Heart left ventricle (tissue), 16 donors: ENCODE results near the gene ABHD16A. TPM values are rescaled to one million over a fixed set of nuclear protein-coding genes. Genes with fewer than 3 reads are reported as not detected.

Source experiments
- ATAC-seq, 4 donors: fragments of 200-7000 bp; cut with Tn5 transposase; one replicate each; pipeline ENCODE4 v1.9.1; 2020 to 2022; ENCODE audit warnings: moderate library complexity in 4 of 4, mild to moderate bottlenecking in 3 of 4, moderate number of reproducible peaks in 1 of 4
- DNase-seq, 5 donors: peaks; one replicate each; pipeline ENCODE4 v3.0.0-alpha.2; 2020
- H3K27ac ChIP-seq, 12 donors: fragments of 200-600 bp; sonication (generic) in 4 of 12; one replicate each; pipeline versions ENCODE4 v1.5.0 to v1.8.0; 2016 to 2022; ENCODE audit warnings: mild to moderate bottlenecking in 2 of 12
- H3K27me3 ChIP-seq, 9 donors: fragments of 200-600 bp; sonication (generic) in 2 of 9; one replicate each; pipeline versions ENCODE4 v1.5.1 to v1.8.0; 2016 to 2022; ENCODE audit warnings: mild to moderate bottlenecking in 3 of 9
- H3K36me3 ChIP-seq, 9 donors: fragments of 200-600 bp; sonication (generic) in 2 of 9; one replicate each; pipeline versions ENCODE4 v1.5.0 to v1.8.0; 2018 to 2022; ENCODE audit warnings: mild to moderate bottlenecking in 2 of 9
- H3K4me1 ChIP-seq, 12 donors: fragments of 200-600 bp; sonication (generic) in 4 of 12; one replicate each; pipeline versions ENCODE4 v1.5.0 to v1.8.0; 2016 to 2022; ENCODE audit warnings: mild to moderate bottlenecking in 3 of 12
- H3K4me3 ChIP-seq, 12 donors: fragments of 200-600 bp; sonication (generic) in 4 of 12; one replicate each; pipeline versions ENCODE4 v1.5.0 to v1.8.0; 2017 to 2022; ENCODE audit warnings: mild to moderate bottlenecking in 9 of 12, moderate library complexity in 4 of 12
- H3K9me3 ChIP-seq, 12 donors: fragments of 200-600 bp; sonication (generic) in 4 of 12; one replicate each; pipeline versions ENCODE4 v1.5.0 to v1.8.0; 2016 to 2022; ENCODE audit warnings: mild to moderate bottlenecking in 1 of 12
- POLR2A ChIP-seq, 2 donors: fragments of 450-650 bp; IDR thresholded peaks; one replicate each; pipeline ENCODE4 v1.6.1; 2017; ENCODE audit warnings: antibody characterized with exemption in 2 of 2, mild to moderate bottlenecking in 2 of 2, moderate library complexity in 2 of 2
- WGBS, 4 donors: extraction: QIAGEN DNeasy Blood & Tissue Kit in 2 of 4; methylation state at CpG; one replicate each; pipeline versions ENCODE4 v1.1.5 to v1.1.7; 2013 to 2018; 5-methylcytosine and 5-hydroxymethylcytosine counted together
- intact Hi-C, 10 donors: fragments of 100-400 bp; cut with DNase I; formaldehyde crosslinking; loops; one replicate each; pipeline versions ENCODE4 v1.11.1 to v1.14.2; 2022
- microRNA-seq, 4 donors: library from miRNA; unstranded; fragments of <30 nt; microRNA quantifications; one replicate each; pipeline versions ENCODE4 to v1.2.0, GENCODE V29; 2017 to 2020
- polyA plus RNA-seq, 2 donors: library from polyadenylated mRNA; stranded (reverse); fragments of 200-250 nt; gene quantifications; one replicate each; pipeline ENCODE4 v1.2.3, GENCODE V29; 2013
- total RNA-seq, 9 donors: library from RNA; depleted of rRNA in 2 of 9; stranded (reverse); fragments of >200 nt in 2 of 9; fragmentation: NEBNext Ultra II Directional in 3 of 9; extraction: Animal tissue kit (Norgen Biotek cat#: 25700) in 3 of 9; gene quantifications; one replicate each; pipeline versions ENCODE4 v1.1.0 to v1.2.4, GENCODE V29; 2016 to 2023
- TF ChIP-seq, protein P1 (sequence below), 12 donors: fragments of 200-600 bp; sonication (generic) in 4 of 12; IDR thresholded peaks; one replicate each; pipeline versions ENCODE4 v1.5.0 to v1.8.0; 2018 to 2022; ENCODE audit warnings: antibody characterized with exemption in 12 of 12, mild to moderate bottlenecking in 5 of 12
- donor health status: ischemic (EF 13 %, LVEDD 7.1; RV severe dilation, severe dysfunction).
- donor health status: healthy with polysubstance abuse.
- donor health status: DM: no; HTN: yes; CAD: no.
- donor health status: DM: no; HTN: no; CAD: no.
- donor health status: ischemic (EF 25% LVEDD 6.9; RV normal size, moderate dysfunction).
- donor health status: ischemic (EF 25% LVEDD 5.7; RV mildly dilated, moderate dysfunction).
- donor health status: healthy.
- donor health status: DM: yes; HTN: yes; CAD: no.
- donor health status: ischemic (EF 35%, LVEDD 5.7; RV mildly dilated, moderate dysfunction).
- donor health status: nonischemic (EF 11% LVEDD 7.7; RV severe dilation, severe dysfunction).
- donor health status: DM: yes; HTN: yes; CAD: no.
- donor health status: PGD.
- donor health status: ischemic (EF 29% LVEDD 5.4; RV normal size, mild dysfunction).
- donor health status: nonischemic (EF 23%, LVEDD 6.1; RV moderate dilation, normal function).

Gene ABHD16A
- total and polyA plus RNA-seq, 11 donors: 16.5 to 54.7 (median 27.4) TPM

DNA sequence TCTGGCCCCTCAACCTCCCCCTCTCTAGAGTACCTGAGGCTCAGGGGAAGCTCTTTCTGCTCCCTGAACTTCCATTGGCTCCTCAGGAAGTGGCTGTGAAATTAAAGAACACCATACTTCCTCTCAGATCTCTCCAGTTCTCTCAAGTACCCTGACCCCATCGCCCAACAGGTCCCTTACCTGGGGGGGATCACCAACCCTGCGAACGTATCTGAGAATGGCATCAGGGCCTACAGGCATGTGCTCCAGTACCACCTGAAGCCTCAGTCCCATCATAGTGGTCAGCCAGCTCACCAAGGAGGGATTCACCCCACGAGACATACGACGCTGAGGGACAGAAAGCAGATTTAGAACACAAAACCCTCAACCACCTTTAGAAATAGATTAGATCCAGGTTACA, 62.5 kb downstream of the ABHD16A start:
- Histone ChIP-seq H3K36me3 (peaks cover 4 to 100% (median 100%) of the 10 kb centered on the region in 9 donors), H3K27me3 (no peaks in the 10 kb centered on the region), H3K4me3 (no peak overlapping the region), H3K9me3 (no peaks in the 10 kb centered on the region), H3K4me1 (no peaks in the 10 kb centered on the region), H3K27ac (no peak overlapping the region)
- intact Hi-C loops: no loop called here
- no peak for ATAC-seq
- WGBS, 4 donors: 95 to 99% (median 98%) methylated on average over 6 of the region's 6 CpGs
- no peak for DNase-seq
- TF ChIP-seq, protein P1, sequence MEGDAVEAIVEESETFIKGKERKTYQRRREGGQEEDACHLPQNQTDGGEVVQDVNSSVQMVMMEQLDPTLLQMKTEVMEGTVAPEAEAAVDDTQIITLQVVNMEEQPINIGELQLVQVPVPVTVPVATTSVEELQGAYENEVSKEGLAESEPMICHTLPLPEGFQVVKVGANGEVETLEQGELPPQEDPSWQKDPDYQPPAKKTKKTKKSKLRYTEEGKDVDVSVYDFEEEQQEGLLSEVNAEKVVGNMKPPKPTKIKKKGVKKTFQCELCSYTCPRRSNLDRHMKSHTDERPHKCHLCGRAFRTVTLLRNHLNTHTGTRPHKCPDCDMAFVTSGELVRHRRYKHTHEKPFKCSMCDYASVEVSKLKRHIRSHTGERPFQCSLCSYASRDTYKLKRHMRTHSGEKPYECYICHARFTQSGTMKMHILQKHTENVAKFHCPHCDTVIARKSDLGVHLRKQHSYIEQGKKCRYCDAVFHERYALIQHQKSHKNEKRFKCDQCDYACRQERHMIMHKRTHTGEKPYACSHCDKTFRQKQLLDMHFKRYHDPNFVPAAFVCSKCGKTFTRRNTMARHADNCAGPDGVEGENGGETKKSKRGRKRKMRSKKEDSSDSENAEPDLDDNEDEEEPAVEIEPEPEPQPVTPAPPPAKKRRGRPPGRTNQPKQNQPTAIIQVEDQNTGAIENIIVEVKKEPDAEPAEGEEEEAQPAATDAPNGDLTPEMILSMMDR (IDR thresholded peaks at IDR 0.05): no peak
- TF ChIP-seq POLR2A (IDR thresholded peaks at IDR 0.05): no peak

DNA sequence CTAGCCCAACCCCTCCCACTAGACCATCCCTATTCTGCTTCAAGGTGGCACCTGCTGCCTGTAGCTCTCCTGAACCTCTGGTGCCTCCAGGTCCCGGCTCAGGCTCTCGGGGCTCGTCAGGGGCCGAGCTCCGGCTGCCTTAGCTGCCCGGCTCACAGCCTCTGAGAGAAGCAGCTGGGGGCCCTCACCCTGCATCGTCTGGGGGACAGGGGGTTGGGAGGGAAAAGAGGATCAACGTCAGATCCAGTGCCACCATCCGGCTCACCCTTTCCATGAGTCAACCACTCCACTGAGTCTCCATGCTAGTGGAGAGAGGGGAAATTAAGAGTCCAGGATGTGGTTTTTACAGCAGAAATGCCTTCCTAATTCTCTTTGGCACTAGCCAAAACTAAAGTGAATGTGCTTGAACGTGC, 63.7 kb downstream of the ABHD16A start:
- TF ChIP-seq, protein P1 (IDR thresholded peaks at IDR 0.05): no peak
- no peak for TF ChIP-seq POLR2A (IDR thresholded peaks at IDR 0.05)
- intact Hi-C loops: no loop called here
- ATAC-seq (no peak), DNase-seq (no peak)
- H3K27ac ChIP-seq: no peak overlapping the region
- peaks cover 7 to 100% (median 100%) of the 10 kb centered on the region in 9 donors for H3K36me3 ChIP-seq
- H3K4me3 ChIP-seq: no peak overlapping the region
- H3K4me1 ChIP-seq: no peaks in the 10 kb centered on the region
- no peaks in the 10 kb centered on the region for H3K27me3 ChIP-seq
- WGBS, 4 donors: 80 to 89% (median 84%) methylated on average over 2 to 10 of the region's 10 CpGs
- no peaks in the 10 kb centered on the region for H3K9me3 ChIP-seq

- WGBS, 4 donors: 78 to 88% (median 83%) methylated on average over 9 of the region's 9 CpGs
- intact Hi-C loops: no loop called here
- Histone ChIP-seq H3K9me3 (no peaks in the 10 kb centered on the region), H3K4me3 (no peak overlapping the region), H3K27me3 (no peaks in the 10 kb centered on the region), H3K4me1 (no peaks in the 10 kb centered on the region), H3K36me3 (peaks cover 7 to 100% (median 100%) of the 10 kb centered on the region in 9 donors), H3K27ac (no peak overlapping the region)
- no peak for ATAC-seq
- no peak for TF ChIP-seq POLR2A (IDR thresholded peaks at IDR 0.05)
- TF ChIP-seq, protein P1 (IDR thresholded peaks at IDR 0.05): no peak
- no peak for DNase-seq
These were observed 64.1 kb downstream of the ABHD16A start for GRCh38 chr6:31639043-31639442.

Small RNA genes within 50 kb of the gene (microRNA-seq; reads per million reads assigned to microRNA genes)
- 0 to 1.4 (median 1.1) reads per million in 4 donors for gene MIR4646

Other genes with a start within 250 kb of the ABHD16A start
Only the 30 nearest of the 39 such genes appear.
- 1 to 10 TPM; 1.1 to 3.5 (median 1.4) TPM for gene ATP6V1G2, start 156.7 kb downstream of the ABHD16A start, total RNA-seq
- gene ATP6V1G2, start 156.7 kb downstream of the ABHD16A start, polyA plus RNA-seq: 1 to 10 TPM; 1.3 to 2.2 TPM
- 10 to 100 TPM in 8 of 9 donors, 1 to 10 TPM in 1; 10.0 to 17.8 (median 12.4) TPM for gene NFKBIL1, start 155.7 kb downstream of the ABHD16A start, total RNA-seq
- 10 to 100 TPM; 18.2 to 22.9 TPM for gene NFKBIL1, start 155.7 kb downstream of the ABHD16A start, polyA plus RNA-seq
- gene LTA, start 131.0 kb downstream of the ABHD16A start, total RNA-seq: under 1 TPM in 2 of 9 donors, not detected in 7; 0.18 to 0.64 TPM
- under 1 TPM in 1 of 2 donors, not detected in 1; 0.07 TPM for gene LTA, start 131.0 kb downstream of the ABHD16A start, polyA plus RNA-seq
- gene TNF, start 127.8 kb downstream of the ABHD16A start, total RNA-seq: 1 to 10 TPM in 3 of 9 donors, under 1 TPM in 5, not detected in 1; 0.32 to 7.6 (median 0.51) TPM
- under 1 TPM; 0.15 to 0.32 TPM for gene TNF, start 127.8 kb downstream of the ABHD16A start, polyA plus RNA-seq
- gene LTB, start 120.9 kb downstream of the ABHD16A start, total RNA-seq: 10 to 100 TPM in 1 of 9 donors, 1 to 10 TPM in 2, under 1 TPM in 2, not detected in 4; 0.30 to 15.6 (median 1.0) TPM
- gene LTB, start 120.9 kb downstream of the ABHD16A start, polyA plus RNA-seq: under 1 TPM; 0.50 to 0.72 TPM
- gene LST1, start 117.0 kb downstream of the ABHD16A start, total RNA-seq: 10 to 100 TPM in 2 of 9 donors, 1 to 10 TPM in 6, not detected in 1; 1.6 to 58.0 (median 3.7) TPM
- gene LST1, start 117.0 kb downstream of the ABHD16A start, polyA plus RNA-seq: 1 to 10 TPM; 2.3 to 5.2 TPM
- 1 to 10 TPM in 1 of 9 donors, under 1 TPM in 1, not detected in 7; 1.00 to 2.5 TPM for gene NCR3, start 110.3 kb downstream of the ABHD16A start, total RNA-seq
- gene NCR3, start 110.3 kb downstream of the ABHD16A start, polyA plus RNA-seq: not detected
- gene AIF1, start 88.1 kb downstream of the ABHD16A start, total RNA-seq: 100 to 1,000 TPM in 1 of 9 donors, 10 to 100 TPM in 3, 1 to 10 TPM in 5; 5.7 to 120 (median 9.5) TPM
- 10 to 100 TPM in 1 of 2 donors, 1 to 10 TPM in 1; 6.7 to 18.4 TPM for gene AIF1, start 88.1 kb downstream of the ABHD16A start, polyA plus RNA-seq
- gene PRRC2A, start 82.6 kb downstream of the ABHD16A start, total RNA-seq: 100 to 1,000 TPM in 4 of 9 donors, 10 to 100 TPM in 5; 75.1 to 119 (median 97.4) TPM
- 100 to 1,000 TPM in 1 of 2 donors, 10 to 100 TPM in 1; 88.1 to 111 TPM for gene PRRC2A, start 82.6 kb downstream of the ABHD16A start, polyA plus RNA-seq
- 100 to 1,000 TPM; 265 to 499 (median 284) TPM for gene BAG6, start 50.7 kb downstream of the ABHD16A start, total RNA-seq
- 100 to 1,000 TPM; 307 to 378 TPM for gene BAG6, start 50.7 kb downstream of the ABHD16A start, polyA plus RNA-seq
- gene APOM, start 47.4 kb downstream of the ABHD16A start, total RNA-seq: 1 to 10 TPM in 8 of 9 donors, under 1 TPM in 1; 0.54 to 4.3 (median 1.7) TPM
- 1 to 10 TPM; 2.4 to 6.6 TPM for gene APOM, start 47.4 kb downstream of the ABHD16A start, polyA plus RNA-seq
- 10 to 100 TPM; 16.5 to 23.8 (median 20.0) TPM for gene C6orf47, start 42.5 kb downstream of the ABHD16A start, total RNA-seq
- gene C6orf47, start 42.5 kb downstream of the ABHD16A start, polyA plus RNA-seq: 10 to 100 TPM; 19.4 to 30.9 TPM
- gene GPANK1, start 38.3 kb downstream of the ABHD16A start, total RNA-seq: 10 to 100 TPM; 15.9 to 29.8 (median 19.5) TPM
- gene GPANK1, start 38.3 kb downstream of the ABHD16A start, polyA plus RNA-seq: 10 to 100 TPM; 19.5 to 24.5 TPM
- 100 to 1,000 TPM; 111 to 323 (median 116) TPM for gene CSNK2B, start 37.2 kb downstream of the ABHD16A start, total RNA-seq
- 100 to 1,000 TPM; 124 to 203 TPM for gene CSNK2B, start 37.2 kb downstream of the ABHD16A start, polyA plus RNA-seq
- 10 to 100 TPM in 1 of 9 donors, 1 to 10 TPM in 8; 1.4 to 12.0 (median 4.6) TPM for gene LY6G5B, start 33.3 kb downstream of the ABHD16A start, total RNA-seq
- 1 to 10 TPM; 2.1 to 5.3 TPM for gene LY6G5B, start 33.3 kb downstream of the ABHD16A start, polyA plus RNA-seq
- 1 to 10 TPM; 1.3 to 3.1 (median 2.2) TPM for gene LY6G5C, start 22.3 kb downstream of the ABHD16A start, total RNA-seq
- 1 to 10 TPM; 1.4 to 3.0 TPM for gene LY6G5C, start 22.3 kb downstream of the ABHD16A start, polyA plus RNA-seq
- gene LY6G6F, start 3.5 kb upstream of the ABHD16A start, total RNA-seq: not detected
- gene LY6G6F, start 3.5 kb upstream of the ABHD16A start, polyA plus RNA-seq: not detected
- gene LY6G6D, start 12.0 kb upstream of the ABHD16A start, total RNA-seq: under 1 TPM in 1 of 9 donors, not detected in 8; 0.75 TPM
- not detected for gene LY6G6D, start 12.0 kb upstream of the ABHD16A start, polyA plus RNA-seq
- gene LY6G6C, start 18.4 kb upstream of the ABHD16A start, total RNA-seq: under 1 TPM in 1 of 9 donors, not detected in 8; 0.27 TPM
- gene LY6G6C, start 18.4 kb upstream of the ABHD16A start, polyA plus RNA-seq: not detected
- under 1 TPM in 7 of 9 donors, not detected in 2; 0.19 to 1.00 (median 0.42) TPM for gene MPIG6B, start 20.0 kb upstream of the ABHD16A start, total RNA-seq
- gene MPIG6B, start 20.0 kb upstream of the ABHD16A start, polyA plus RNA-seq: under 1 TPM; 0.17 to 0.23 TPM
- 10 to 100 TPM; 42.3 to 69.7 (median 53.2) TPM for gene DDAH2, start 26.0 kb upstream of the ABHD16A start, total RNA-seq
- gene DDAH2, start 26.0 kb upstream of the ABHD16A start, polyA plus RNA-seq: 10 to 100 TPM; 62.1 to 80.5 TPM
- 100 to 1,000 TPM in 6 of 9 donors, 10 to 100 TPM in 3; 72.5 to 310 (median 124) TPM for gene CLIC1, start 33.2 kb upstream of the ABHD16A start, total RNA-seq
- 100 to 1,000 TPM in 1 of 2 donors, 10 to 100 TPM in 1; 68.0 to 392 TPM for gene CLIC1, start 33.2 kb upstream of the ABHD16A start, polyA plus RNA-seq
- 1 to 10 TPM in 7 of 9 donors, under 1 TPM in 2; 0.44 to 8.4 (median 1.9) TPM for gene MSH5, start 36.7 kb upstream of the ABHD16A start, total RNA-seq
- gene MSH5, start 36.7 kb upstream of the ABHD16A start, polyA plus RNA-seq: 1 to 10 TPM; 1.0 to 2.3 TPM
- gene SAPCD1, start 59.3 kb upstream of the ABHD16A start, total RNA-seq: 1 to 10 TPM in 1 of 9 donors, under 1 TPM in 2, not detected in 6; 0.73 to 1.5 (median 0.76) TPM
- gene SAPCD1, start 59.3 kb upstream of the ABHD16A start, polyA plus RNA-seq: under 1 TPM; 0.35 to 0.50 TPM
- 10 to 100 TPM in 7 of 9 donors, 1 to 10 TPM in 2; 8.0 to 25.8 (median 16.1) TPM for gene VWA7, start 74.0 kb upstream of the ABHD16A start, total RNA-seq
- gene VWA7, start 74.0 kb upstream of the ABHD16A start, polyA plus RNA-seq: 1 to 10 TPM; 4.0 to 6.2 TPM
- 10 to 100 TPM; 18.6 to 61.8 (median 26.1) TPM for gene VARS1, start 92.4 kb upstream of the ABHD16A start, total RNA-seq
- gene VARS1, start 92.4 kb upstream of the ABHD16A start, polyA plus RNA-seq: 10 to 100 TPM; 21.9 to 54.6 TPM
- 10 to 100 TPM; 22.9 to 37.4 (median 25.9) TPM for gene LSM2, start 103.6 kb upstream of the ABHD16A start, total RNA-seq
- 10 to 100 TPM; 27.5 to 64.7 TPM for gene LSM2, start 103.6 kb upstream of the ABHD16A start, polyA plus RNA-seq
- 1 to 10 TPM; 1.3 to 3.6 (median 1.8) TPM for gene HSPA1L, start 112.0 kb upstream of the ABHD16A start, total RNA-seq
- gene HSPA1L, start 112.0 kb upstream of the ABHD16A start, polyA plus RNA-seq: 1 to 10 TPM in 1 of 2 donors, under 1 TPM in 1; 0.95 to 1.9 TPM
- 100 to 1,000 TPM; 169 to 412 (median 197) TPM for gene HSPA1A, start 112.2 kb upstream of the ABHD16A start, total RNA-seq
- 100 to 1,000 TPM; 157 to 179 TPM for gene HSPA1A, start 112.2 kb upstream of the ABHD16A start, polyA plus RNA-seq
- 100 to 1,000 TPM; 120 to 306 (median 146) TPM for gene HSPA1B, start 124.4 kb upstream of the ABHD16A start, total RNA-seq
- 100 to 1,000 TPM in 1 of 2 donors, 10 to 100 TPM in 1; 35.2 to 149 TPM for gene HSPA1B, start 124.4 kb upstream of the ABHD16A start, polyA plus RNA-seq